SU-DHL-6 (cell line): ENCODE measurements around the gene HOXA11.

Source experiments
- EZH2phosphoT487 ChIP-seq: fragments of 200-600 bp; sonication (generic), shearing (Covaris generic); conservative IDR thresholded peaks from 2 replicates; pipeline ENCODE4 v1.6.1; 2018; ENCODE audit warnings: mild to moderate bottlenecking, antibody characterized with exemption, low read length, moderate library complexity, mixed read lengths
- TF ChIP-seq, protein P1 (sequence below): fragments of 200-600 bp; sonication (generic); IDR thresholded peaks from one replicate; pipeline ENCODE4 v1.5.1; 2017; ENCODE audit warnings: antibody characterized with exemption, mild to moderate bottlenecking, low read length, moderate library complexity; ENCODE audit not compliant: insufficient read depth, poor library complexity, severe bottlenecking

DNA sequence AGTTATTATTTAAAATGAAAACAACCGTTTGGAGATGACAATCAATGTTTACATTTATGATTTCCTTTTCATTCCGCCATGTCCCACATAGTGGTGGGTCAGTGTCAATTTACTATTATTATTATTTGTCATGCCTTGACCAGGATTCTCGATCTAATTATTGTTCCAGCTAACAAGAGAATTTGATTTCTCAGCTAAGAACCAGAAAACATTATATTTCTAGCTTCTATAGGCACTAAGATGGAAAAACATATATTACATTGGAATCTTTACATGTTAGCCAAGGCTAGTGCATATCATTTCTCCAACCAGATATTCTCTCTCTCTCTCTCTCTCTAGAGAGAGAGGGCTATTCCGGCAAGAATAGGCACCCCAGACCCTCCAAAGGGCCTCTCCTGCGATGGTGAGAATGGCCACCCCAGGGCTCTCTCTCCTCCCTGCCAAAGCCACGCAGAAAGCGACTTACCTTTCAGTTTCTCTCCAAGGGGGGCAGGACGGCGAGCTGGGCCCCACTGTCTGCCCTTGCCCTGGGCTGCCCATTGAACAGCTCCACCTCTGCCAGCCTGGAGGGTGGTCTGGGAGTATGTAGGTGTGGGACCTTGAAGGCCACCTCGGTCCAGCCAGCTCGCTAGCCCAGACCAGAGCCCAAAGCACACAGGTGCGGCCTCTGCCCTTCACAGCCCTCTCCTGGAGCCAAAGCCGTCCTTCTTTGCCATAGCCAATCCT, 35.0 kb downstream of the HOXA11 start:
- TF ChIP-seq, protein P1, sequence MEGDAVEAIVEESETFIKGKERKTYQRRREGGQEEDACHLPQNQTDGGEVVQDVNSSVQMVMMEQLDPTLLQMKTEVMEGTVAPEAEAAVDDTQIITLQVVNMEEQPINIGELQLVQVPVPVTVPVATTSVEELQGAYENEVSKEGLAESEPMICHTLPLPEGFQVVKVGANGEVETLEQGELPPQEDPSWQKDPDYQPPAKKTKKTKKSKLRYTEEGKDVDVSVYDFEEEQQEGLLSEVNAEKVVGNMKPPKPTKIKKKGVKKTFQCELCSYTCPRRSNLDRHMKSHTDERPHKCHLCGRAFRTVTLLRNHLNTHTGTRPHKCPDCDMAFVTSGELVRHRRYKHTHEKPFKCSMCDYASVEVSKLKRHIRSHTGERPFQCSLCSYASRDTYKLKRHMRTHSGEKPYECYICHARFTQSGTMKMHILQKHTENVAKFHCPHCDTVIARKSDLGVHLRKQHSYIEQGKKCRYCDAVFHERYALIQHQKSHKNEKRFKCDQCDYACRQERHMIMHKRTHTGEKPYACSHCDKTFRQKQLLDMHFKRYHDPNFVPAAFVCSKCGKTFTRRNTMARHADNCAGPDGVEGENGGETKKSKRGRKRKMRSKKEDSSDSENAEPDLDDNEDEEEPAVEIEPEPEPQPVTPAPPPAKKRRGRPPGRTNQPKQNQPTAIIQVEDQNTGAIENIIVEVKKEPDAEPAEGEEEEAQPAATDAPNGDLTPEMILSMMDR, result no peak
- TF ChIP-seq EZH2phosphoT487, result no peak
